Tongue (tissue), 2 donors: ENCODE data around the gene RYR3. TPM values are rescaled to one million over a fixed set of nuclear protein-coding genes. Genes with fewer than 3 reads are reported as not detected.
A peak's percentile ranks its signal among the peaks of the same experiment; 100 is the strongest.

Experiments used
- DNase-seq: peaks from one replicate; pipeline ENCODE4 v3.0.0-alpha.2; 2015
- total RNA-seq: library from RNA; depleted of rRNA; stranded (reverse); fragments of >200 nt; gene quantifications from one replicate; pipeline ENCODE4 v1.2.3, GENCODE V29; 2014

RYR3 gene
- total RNA-seq, 1 donor from 2014 or later = 98.0 TPM

DNA sequence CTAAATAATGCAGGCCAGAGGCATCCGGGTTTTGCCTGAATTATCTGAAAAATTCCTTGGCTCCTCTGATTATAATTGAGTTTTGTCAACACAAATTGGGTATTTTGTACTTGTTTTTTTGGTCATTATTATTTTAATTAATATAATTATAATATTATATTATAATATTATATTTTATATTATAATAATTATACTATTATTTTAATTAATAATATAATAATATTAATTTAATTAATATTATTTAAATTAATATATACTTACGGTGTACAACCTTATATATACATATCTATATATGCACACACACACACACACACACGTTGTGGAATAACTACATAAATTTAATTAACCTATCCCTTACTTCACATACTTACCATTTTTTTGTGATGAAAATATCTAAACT, 73.5 kb downstream of the RYR3 start:
- DNase-seq = no peak

DNA sequence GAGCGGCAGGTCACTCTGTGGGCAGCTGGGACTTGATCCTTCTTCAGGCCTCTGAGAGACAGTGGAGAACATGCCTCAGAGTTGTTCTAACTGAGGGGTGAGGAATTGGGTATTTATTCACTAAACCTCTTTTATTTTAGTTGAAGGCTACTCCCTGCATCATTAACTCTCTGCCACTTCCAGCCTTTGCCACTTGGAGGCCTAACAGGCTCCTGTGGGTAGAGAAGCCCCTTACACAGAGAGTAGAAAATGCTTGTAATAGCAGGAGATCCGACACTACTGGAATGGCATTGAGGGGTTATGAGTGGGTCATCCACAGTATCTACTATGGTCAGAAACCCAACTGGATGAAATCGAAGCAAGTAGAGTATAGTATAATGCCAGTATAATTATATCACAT, 81.7 kb downstream of the RYR3 start:
- DNase-seq = no peak

DNA sequence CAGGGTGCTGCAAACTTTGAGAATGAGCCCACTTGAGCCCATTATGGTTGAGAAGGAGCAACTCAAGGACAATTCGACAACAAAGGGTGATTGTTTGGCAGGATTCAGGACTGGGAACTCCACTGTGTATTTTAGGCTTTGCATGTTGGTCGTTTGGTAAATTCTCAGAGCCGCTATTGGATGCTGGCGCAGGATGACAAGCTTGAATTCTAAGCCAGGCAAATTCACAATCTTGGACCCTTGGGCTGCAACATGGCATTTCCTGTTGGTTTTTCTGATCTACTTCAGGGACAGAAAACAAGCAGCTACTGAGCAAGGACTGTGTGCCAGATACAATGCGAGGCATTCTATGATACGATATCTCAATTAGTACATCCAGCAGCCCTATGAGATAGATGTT, 82.8 kb downstream of the RYR3 start:
- DNase-seq = no peak

DNA sequence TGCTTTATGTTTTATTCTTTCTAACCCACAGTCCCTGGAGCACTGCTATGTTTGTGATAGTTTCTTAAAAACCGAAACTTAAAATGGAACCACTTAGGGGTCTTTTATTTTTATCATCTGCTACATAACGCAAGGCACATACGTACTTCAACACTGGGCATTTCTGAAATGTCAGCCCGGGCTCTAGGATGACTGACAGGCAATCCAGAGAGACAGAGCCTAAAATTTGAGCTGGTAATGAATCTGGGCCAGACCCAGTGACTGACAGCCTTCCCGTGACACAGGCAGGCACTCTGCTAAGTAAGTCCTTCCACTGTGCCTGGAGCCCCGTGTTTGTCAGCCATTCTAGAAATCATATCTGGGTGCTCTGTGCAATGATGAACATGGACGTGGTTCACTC, 84.6 kb downstream of the RYR3 start:
- no peak for DNase-seq

DNA sequence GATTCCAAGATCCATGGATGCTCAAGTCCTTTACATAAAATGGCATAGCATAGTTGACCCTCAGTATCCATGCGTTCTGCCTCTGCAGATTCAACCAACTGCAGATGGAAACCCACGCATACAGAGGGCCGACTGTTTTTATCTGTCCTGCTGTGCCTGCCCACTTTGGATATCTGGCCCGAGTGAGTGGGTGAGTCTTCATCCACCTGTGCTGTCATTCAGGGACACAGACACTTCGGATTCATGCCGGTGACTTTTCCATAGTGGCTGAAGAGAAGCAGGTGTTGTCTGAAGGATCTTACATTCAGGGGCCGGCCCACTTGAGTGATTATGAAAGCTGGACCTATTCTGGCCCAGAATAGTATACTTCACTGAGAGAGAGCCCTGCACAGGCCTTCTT, 85.1 kb downstream of the RYR3 start:
- DNase-seq = peak; percentile 56

DNA sequence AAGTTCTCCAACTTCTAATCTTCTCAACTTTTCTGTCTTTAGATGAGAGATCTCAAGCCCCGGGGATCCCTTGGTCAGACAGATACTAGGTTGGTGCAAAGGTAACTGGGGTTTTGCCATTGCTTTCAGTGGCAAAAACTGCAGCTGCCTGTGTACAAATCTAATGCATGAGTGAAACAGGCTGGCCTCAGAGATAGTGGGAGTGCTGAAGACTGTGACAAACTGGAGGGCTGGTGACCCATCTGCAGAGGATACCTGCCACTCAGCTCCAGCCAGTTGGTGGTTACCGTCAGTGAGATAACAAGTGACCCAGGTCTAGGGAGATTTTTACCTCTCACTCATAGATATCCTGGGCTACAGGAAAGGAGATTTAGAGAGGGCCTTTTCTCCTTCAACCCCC, 85.7 kb downstream of the RYR3 start:
- DNase-seq = no peak

DNA sequence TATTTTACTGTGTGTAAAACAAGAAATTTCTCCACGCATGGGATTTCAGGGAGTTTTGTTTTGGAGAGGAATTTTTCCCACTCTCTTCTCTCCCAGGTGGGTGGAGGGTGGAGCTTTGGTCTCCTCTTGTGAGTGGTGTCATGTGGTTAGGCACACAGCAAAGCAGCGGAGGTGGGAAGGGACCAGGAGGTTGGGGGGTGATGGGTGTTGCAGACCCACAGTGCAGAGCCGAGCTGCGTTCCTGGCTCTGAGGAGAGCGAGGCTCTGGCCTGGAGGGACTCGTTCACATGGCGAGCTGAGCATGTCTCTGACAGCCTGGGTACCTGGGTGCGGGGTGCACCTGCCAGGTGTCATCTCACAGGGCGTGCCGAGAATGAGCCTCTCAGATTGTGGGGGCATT, 87.8 kb downstream of the RYR3 start:
- no peak for DNase-seq

DNA sequence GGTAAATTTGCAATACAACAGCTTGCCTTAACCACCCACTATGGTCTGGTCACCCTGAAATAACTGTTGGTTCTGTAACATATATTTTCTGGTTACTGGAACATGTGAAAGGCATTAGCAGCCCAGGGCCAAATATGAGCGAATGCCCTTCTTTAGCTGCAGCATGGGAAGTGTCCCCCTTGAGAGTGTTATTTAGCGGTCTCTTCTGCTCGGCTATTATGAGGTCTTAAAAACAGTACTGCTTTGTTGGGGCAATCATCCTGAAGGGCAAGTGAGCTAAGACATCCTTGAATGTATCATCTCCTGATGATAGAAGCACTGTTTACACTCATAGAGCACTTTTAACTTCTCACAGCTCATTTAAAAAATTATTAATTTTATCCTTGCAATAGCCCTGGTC, 90.2 kb downstream of the RYR3 start:
- DNase-seq = no peak

DNA sequence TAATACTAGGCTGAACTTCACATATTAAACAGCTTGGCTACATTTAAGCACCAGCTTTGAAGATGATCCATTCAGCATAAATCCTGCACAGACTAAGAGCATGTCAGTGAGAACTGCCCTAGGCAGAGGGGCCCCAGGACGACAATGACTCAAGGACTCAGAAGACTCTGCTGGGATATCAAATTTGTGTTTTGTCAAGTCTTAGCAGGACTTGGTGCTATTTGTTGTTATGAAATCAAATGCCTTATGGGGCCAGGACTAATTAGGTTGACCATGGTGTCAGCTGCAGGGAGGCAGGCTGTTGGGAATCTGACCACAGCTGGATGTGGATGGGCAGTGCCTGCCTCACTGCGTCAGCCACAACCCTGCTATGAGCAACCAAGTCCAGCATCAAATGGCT, 91.8 kb downstream of the RYR3 start:
- DNase-seq = peak; percentile 90

DNA sequence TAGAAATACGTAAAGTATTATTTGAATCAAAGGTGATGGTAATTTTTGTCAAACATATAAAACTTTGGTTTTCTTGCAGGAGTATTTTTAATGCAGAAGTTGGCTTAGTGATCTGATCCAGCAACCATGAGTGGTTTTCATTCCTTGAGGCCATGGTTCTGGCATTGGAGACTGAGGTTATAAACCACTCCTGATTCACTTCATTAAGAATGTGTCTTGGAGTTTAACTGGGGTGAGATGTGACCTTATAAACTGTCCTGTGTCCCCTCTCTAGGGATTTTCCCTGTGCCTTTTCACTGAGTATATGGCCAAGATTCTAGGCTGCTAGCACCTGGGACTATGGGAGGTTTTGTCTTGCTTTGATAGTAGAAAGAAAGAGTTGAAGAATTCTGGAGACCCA, 94.3 kb downstream of the RYR3 start:
- DNase-seq = no peak

DNA sequence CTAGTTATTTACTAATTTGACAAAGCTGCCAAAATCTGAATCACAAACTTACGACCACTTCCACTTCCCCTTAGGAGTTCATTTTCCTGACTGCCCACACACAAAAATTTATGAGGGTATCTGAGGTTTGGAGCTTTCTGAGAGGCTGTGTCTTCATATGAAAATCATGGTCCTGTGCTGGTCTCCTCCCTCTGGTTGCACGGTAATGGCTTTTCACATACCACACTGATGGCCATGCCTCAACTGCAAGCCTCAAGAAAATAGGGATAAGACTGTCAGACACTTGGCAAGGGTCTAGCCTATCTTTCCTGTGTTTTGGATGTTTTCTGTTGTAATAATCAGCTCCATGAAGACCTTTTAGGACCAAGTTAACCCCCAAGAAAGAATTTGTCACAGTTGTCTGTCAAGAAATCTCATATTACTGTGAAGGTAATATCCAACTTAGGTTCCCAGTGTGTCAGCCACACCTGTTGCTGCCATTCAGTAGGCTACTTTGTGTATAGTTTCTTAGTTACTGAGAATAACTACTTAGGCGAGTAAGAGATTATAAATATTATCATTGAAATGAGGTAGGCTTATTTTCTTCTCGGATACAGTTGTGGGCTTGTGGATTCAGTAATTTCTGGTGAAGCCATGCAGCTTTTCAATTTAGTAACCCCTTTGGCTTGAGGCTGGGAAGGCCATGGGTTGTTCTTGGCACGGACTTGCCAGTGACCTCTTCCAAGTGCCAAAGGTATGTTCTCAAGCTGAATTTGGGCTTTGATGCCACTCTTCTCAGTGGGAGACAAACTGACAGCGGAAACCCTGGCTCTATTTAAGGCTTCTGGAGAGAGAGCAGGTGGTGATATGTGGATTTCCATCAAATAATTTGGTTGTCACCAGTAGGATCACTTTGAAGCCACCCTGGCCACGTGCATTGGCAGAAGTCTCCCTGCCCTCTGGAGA, 101.1 kb downstream of the RYR3 start:
- DNase-seq = peak; percentile 83

DNA sequence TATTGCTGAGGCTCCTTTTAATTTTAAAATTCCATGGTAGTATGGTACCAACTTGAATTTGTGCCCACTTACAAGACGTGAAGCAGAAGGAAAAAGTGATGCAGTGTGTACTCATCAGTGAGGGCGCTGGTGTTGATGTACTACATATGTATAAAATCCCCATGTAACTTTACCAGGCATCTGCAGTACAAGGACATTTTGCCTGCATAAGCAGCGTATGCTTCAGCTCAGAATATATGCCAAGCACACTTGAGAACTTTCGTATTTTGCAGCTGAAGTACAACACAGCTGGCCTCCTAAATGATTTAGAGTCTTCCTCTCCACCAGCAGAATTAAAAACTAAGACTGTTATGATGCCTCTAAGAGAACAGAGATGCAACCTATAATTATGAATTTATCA, 108.9 kb downstream of the RYR3 start:
- DNase-seq = peak; percentile 70

DNA sequence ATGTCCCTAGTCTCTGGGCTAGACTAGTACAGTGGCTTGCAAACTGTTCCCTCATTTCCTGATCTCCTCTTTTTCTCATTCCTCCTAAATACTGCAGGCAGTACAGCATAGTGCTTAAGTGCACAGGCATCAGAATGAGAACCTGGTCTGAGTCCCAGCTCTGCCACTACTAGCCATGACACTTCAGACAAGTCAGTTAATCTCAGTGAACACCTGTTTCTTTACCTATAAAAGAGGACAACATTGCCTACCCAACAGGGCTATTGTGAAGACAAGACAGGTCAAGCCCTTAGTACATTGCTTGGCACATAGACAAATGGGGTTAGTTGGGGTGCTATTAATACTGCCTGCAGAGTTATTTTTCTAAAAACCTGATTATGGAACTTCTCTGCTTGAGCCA, 113.3 kb downstream of the RYR3 start:
- DNase-seq = no peak

DNA sequence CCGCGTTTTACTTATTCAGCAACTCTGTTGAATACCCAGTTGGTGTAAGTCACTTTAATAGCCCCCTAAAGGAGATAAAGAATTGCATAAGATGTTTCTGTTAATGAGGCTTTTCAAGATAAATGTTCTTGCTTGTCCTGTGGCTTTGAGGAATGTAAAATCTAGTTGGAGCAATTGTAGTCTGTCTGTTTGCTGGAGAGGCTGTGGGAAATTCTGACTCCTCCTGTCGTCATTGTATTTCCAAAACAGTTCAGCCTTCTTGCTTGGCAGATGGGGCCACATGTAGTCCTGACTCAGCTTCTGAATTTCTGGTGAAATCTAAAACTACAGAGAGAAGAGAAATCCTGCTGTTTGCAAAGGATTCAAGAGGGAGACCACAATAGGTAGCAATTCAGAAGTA, 114.4 kb downstream of the RYR3 start:
- DNase-seq = peak; percentile 68

DNA sequence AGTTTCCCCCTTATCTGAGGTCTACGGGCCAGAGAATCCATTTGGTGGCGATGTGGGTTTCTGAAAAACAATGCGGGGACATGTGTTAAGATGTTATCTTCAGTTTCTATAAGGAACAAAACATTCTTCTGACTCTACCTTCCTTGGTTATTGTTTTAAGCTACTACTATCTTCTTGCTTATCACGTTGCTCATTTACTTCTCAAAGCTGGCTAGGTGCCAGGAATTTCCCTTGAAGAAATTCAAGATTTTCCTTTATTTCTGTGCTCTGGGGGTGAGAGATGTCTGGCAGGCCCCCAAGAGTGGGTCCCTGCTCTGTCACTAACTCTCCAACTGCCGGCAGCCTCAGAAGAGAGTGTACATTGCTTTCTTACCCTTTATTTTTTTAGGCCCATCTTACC, 119.8 kb downstream of the RYR3 start:
- no peak for DNase-seq

DNA sequence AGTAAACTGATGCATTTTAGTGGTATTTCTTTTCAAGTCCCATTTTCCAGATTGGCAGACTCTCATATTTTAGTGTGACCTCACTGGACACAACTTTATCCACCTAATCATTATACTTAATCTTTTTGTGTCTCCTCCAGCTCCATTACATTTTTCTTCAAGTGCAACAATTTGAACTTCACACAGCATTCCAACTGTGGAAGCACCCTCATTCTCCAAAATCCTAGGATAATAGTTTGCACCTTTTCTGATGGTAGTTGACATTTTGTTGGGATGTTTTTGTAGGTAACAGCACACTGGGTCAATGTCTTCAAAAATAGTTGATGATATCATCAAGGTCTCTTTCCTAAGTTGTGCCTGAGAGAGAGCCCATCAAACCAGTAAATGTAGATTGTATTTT, 123.1 kb downstream of the RYR3 start:
- no peak for DNase-seq

DNA sequence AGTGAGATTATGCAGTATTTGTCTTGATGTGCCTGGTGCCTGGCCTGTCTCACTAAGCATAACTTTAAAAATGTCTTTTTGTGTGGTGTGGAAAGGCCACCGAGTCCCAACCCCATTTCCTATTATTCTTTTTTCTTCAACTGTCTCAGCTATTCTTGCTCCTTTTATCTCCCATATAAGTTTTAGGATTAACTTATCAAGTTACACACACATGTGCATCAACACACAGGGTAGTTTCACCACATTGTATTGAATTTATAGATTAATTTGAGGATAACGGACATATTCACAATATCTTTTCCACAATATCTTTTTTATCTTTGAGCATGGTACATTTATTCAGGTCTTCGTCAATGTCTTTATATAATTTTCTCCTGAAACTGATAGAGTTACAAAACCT, 127.6 kb downstream of the RYR3 start:
- no peak for DNase-seq

DNA sequence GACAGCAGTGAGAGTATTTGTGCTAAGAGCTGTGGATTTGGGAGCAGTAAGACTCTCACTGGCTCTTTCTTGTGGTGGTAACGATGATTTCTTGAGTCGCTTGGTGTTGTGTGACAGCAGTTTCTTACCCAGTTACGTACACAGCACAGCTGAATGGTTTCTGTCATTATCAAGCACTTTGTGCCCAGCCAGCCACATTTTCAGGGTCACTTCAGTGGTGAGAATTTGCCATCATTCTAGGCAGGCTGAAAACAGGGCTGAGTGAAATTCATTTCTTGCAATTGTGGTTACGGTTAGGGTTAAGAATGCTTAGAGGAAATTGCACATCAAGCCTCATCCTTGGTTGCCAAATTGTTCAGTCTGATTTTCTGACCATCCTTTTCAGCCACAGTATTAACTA, 130.1 kb downstream of the RYR3 start:
- peak; percentile 56 for DNase-seq

DNA sequence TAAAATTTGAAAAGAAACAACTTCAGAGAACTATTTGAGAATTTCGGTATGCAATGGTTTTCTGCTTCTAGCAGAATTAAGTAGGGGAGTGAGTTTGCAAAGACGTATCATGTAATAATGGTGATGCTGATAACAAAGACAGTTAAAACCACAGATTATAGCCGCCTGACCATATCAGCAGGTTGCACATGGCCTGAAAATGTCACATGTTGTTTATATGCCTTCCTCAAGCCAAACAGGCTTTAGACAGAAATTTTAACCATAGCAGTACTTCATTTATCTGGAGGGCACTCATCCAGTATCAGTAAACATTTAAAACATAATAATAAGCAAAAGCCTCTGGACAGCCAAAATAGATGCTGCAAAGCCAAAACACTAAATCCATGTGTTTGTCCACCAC, 131.7 kb downstream of the RYR3 start:
- no peak for DNase-seq

DNA sequence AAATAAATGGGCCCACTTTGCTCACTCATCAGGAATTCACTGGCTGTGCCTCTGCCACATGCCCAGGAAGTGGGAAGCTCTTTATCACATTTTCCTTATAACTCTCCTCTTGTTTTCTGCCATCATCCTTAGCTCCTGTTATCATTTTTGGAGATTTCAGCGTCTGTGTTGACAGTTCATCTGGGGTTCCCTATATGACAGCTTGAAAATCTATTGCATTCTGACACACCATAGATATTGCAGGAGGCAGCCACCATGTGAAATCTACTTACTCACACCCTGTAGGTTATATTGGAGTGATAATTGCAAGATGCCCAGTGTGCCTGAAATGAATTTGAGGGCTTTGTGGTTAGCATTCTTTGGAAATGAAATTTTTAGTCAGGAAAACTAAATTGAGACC, 132.9 kb downstream of the RYR3 start:
- DNase-seq = no peak

DNA sequence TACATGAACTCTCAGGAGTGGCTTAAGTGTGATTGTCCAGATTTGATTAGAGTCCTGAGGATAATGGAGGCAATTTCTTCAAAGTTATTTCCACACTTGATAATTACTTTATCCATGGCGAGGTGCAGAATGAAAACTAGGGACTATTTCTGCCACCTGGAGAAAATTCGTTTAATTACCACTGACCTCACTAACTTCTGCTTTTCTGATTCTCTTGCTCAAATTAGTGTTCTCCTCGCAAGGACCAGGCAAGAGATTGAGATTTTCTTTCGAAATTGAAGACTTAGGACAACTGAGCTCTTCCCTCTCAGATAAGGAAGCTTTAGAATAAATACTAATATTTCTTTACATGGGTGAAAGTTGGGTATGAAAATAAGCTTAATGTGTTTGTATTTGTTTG, 135.2 kb downstream of the RYR3 start:
- DNase-seq = no peak

DNA sequence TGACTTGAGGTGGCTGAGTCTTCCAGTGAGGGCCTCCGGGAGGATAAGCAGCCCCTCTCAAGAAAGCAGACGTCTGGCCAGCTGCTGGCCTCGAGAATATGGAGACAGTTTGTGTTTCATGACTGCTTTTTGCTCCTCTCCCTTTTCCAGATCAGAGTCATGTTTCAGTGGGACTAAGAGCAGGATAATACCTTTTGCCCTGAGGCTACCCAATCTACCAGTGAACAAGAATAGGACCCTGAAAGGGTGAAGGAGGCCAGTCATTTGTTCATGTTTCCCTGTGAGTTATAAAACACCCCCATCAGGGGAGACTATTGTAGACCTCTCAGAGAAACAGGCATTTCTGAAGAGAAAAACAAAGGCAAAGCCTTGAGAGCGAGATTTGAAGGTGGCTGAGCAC, 137.4 kb downstream of the RYR3 start:
- no peak for DNase-seq

DNA sequence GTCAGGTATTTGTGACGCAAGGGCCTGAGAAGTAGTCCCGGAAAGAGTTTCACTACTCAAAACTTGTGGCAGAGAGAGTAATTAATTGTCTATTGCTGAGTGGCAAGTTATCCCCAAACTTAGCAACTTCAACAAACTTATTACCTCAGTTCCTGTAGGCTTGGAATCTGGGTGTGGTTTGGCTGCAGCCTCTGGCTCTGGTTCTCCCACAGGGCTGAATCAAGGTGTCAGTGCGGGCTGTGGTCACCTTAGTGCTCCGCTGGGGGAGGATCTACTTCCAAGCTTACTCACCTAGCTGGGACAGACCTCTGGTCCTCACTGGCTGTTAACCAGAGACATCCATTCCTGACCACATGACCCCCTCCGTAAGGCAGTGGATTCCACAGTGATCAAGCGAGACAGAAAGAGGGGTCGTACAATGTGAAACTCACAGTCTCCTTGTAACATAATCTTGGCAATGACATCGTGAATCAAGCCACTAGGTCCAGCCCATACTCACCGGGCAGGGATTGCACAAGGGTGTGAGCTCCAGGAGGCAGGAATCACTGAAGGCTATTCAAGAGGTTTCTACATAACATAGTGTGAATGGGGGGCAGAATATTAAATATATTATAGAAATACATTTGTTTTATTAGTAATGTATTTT, 138.3 kb downstream of the RYR3 start:
- no peak for DNase-seq

DNA sequence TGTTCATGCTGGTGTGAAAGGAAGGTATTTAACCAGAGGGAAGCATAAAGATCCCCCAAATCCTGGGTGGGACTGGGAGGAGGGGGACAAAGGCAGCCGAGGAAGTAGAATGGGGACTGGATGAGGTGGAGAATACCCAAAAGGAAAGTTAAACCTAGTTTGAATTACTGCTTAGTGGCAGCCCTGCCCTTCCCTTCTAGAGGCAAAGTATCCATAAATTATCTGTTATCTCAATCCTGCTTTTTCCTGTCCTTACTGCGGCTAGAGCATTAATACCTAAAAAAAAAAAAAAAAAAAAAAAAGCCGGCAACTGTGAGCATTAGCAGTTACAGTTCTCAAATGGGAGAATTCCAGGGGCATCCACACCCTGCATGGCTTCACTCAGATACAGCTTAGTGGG, 139.0 kb downstream of the RYR3 start:
- no peak for DNase-seq
